DMS114 treated with DMSO at 0.1 percent for 48 hours (cell line): ENCODE results near the gene NDUFA8.

Source experiments
- DNase-seq: peaks from one replicate; lab custom pipeline; 2025; ENCODE audit not compliant: unreplicated experiment; lab: John Stamatoyannopoulos, UW

NDUFA8 gene

GRCh38 chr9:122138560-122139268, 20.9 kb downstream of the NDUFA8 start:
- DNase-seq: no peak

- no peak for DNase-seq
Observed at GRCh38 chr9:122135529-122135859, 24.1 kb downstream of the NDUFA8 start.

DNA sequence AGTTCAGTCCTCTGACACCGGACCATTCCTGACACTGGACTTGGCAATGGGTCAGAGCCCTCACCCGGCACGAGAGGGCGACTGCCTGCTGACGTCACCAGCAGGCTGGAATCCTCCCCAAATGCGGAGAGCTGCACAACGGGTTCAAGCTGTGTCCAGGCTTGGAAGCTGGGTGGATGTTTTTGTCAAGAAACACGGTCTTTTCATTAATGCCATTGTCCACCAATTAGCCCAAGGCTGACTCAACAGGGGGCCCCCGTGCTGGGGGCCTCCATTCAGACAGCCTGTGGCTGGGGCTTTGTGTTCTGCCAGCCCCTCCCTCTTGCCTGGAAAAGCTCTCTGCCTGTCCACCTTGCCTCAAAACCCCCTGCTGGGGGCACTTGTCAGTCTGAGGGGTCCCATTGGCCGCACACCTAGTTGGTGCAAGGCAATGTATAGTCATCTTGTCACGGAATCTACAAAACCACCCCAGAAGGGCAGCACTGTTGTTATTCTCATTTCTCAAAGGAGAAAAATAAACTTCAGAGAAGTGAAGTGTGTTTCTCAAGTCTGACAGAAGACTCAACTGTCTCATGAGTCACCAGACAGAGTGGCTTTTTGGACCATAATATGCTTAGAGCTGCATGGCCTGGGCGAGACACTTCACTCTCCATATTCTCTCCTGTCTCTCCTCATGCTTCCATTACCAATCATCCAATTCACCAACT, 24.6 kb downstream of the NDUFA8 start:
- no peak for DNase-seq

GRCh38 chr9:122133984-122134535, 25.5 kb downstream of the NDUFA8 start:
- no peak for DNase-seq

DNA sequence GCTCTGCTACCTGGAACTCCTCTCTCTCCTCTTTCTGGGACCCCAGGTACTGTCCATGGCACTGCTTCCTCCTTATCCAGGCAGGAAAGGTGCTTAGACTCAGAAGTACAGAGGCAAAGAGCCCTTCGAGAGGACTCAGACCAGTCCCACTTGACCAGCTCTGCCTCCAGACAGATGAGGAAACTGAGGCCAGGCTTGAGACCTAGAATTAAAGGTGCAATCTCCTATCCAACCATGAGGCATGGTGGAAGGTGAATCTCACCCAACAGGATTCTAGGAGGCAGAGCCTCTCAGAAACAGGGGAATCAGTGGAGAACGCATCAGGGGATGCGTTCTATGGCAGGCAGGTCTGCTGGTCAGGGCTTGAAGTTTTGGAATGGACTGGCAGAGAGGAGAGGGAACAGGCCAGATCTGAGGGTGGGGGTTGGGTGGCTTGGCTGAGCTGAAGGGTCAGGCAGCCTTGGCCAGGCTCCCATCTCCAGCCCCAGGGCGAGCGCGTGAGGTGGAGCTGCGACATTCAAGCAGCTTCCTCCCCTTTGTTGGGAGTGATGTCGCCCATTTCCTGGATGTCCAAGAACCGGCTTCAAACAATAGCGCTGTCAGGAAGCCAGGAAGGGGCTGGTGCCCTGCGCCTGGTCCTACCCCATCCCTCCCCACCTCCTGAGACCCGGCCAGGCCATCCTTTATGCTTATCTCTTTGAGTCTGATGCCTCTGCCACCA, 26.2 kb downstream of the NDUFA8 start:
- no peak for DNase-seq

DNA sequence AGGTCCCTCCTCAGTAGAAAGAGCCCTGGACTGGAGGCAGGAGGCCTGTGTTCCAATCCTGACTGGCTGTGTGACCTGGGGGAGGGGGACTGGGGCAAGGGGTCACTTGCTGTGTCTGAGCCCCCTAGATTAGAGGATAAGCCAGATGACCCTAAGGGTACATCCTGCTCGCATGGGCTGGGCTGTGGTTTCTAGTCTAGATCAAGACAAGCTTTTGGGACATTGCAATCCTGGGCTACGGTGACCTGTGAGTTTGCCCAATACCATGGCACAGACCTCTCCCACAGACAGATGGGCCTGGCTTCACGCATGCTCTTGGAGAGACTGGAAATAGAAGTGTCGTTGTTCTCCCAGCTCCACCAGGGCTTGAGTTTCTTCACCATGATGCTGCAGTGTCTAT, 27.0 kb downstream of the NDUFA8 start:
- DNase-seq: no peak

GRCh38 chr9:122131401-122132001, 28.1 kb downstream of the NDUFA8 start:
- no peak for DNase-seq

GRCh38 chr9:122130837-122131236, 28.7 kb downstream of the NDUFA8 start:
- DNase-seq: no peak

DNA sequence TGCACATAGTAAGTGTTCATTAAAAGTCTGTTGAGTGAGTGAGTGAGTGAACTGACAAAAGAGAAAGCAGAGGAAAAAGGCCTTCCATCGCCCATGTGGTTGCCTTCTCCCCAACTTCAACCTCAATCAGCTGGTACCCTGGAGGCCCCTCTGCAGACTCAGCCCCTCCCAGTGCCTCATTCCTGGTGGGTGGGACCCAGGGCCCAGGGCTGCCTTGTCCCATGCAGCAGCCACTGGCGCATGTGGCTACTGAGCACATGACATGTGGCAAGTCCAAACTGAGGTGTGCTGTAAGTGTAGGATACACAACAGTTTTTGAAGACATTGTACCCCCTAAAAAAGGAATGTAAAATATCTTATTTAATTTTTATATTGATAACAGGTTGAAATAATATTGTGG, 29.6 kb downstream of the NDUFA8 start:
- no peak for DNase-seq

DNA sequence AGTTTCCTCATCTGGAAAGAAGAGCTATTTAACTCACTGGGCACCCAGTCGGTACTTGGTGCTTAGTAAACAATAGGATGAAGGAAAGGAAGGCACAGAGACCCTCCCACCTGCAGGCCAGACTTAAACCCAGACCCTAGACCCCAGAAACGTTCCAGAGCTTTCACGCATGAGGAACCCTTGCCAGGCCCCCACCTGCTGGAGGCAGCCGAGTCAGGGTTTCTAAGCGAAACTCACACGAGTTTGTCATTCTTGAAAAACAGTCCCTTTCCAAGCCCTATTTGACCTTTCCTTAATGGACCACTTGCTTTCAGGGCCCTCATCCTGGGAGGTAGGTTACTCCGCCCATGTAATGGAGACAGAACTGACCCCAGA, 30.6 kb downstream of the NDUFA8 start:
- DNase-seq: no peak

DNA sequence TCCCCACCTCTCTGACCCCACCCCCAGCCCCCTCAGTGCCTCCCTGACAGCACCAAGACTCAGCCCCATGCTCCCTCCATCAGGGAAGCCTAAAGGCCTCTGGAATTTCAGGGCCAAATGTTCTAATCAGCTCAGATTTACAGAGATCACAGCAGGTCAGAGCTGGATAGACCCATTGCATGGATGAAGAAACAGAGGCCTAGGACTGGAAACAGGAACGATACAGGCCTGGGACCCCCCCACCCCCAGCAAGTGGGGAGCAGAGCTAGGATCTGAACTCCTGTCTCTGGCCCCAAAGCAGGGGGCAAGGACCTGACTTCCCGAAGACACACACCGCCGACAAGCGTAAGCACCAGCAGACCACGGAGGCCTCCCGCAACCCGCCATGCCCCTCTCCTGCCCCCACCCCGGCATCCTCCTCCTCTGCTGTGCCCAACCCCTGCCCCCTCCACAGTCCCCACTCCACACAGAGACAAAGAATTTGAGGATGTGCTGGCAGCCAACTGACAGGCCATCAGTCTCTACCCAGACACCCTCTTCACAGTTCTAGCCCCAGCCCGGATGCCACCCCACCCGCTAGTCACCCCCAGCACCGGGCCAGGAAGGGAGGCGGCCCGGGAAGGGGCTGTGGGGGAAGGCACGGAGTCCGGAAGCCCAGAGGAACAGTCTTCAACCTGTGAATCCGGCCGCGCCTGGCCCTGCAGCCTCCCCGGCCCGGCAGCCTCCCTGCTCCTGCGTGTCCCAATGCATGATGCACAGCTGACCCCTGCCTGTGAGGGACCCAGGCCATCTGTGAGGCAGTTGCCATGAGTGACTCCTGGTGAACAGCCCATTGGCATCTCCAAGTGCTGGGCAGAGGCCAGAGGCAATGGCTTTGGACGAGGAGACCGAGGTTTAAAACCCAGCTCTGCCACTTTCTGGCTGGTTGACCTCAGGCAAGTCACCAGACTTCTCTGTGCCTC, 31.3 kb downstream of the NDUFA8 start:
- DNase-seq: no peak

DNA sequence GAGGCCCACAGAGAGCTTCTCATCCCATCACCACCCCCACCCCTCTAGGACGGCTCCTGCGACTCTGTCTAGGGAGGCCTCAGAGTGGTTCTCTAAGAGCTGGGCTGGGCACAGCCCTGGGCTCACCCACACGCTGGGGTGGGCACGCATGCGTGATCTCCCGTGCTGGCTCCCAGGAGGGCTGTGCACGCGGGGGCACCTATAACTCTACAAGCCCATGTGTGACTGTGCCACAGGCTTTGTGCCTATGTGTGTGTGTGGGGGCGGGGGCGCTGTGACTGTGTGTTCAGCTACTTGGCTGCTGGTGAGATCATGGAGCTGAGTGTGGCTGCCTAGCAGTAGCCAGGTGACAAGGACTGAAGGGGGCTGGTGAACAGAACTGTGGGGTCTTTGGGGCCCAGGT, 32.2 kb downstream of the NDUFA8 start:
- no peak for DNase-seq

GRCh38 chr9:122126331-122127261, 33.0 kb downstream of the NDUFA8 start:
- DNase-seq: no peak

- no peak for DNase-seq
Observed at GRCh38 chr9:122125509-122126330, 33.9 kb downstream of the NDUFA8 start.

- peak; percentile 41 for DNase-seq
Observed at GRCh38 chr9:122125158-122125508, 34.4 kb downstream of the NDUFA8 start.

DNA sequence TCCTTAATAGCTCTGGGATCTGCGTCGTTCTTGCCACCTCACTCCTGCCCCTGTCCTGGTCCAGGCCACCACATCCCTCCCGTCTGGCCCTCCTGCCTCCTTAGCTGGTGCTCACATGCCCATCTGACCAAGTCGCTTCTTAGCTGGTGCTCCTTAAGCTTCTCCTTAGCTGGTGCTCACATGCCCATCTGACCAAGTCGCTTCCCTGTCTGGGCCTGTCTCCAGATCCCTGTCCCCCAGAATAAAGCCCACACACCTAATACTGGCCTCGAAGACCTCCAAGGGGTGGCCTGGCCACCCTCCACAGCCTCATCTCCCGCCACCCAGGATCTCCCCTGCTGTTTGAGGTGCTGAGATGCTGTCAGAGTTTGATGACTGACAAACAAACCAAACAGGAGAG, 35.1 kb downstream of the NDUFA8 start:
- no peak for DNase-seq

GRCh38 chr9:122124048-122124447, 35.5 kb downstream of the NDUFA8 start:
- no peak for DNase-seq

GRCh38 chr9:122122903-122123632, 36.5 kb downstream of the NDUFA8 start:
- DNase-seq: peak; percentile 7
